Fibroblast of skin of scalp (primary cell): ENCODE data around the gene GSX2.

Experiments used
- DNase-seq: peaks from one replicate; pipeline ENCODE4 v3.0.0-alpha.2; 2013

The GSX2 gene

DNA sequence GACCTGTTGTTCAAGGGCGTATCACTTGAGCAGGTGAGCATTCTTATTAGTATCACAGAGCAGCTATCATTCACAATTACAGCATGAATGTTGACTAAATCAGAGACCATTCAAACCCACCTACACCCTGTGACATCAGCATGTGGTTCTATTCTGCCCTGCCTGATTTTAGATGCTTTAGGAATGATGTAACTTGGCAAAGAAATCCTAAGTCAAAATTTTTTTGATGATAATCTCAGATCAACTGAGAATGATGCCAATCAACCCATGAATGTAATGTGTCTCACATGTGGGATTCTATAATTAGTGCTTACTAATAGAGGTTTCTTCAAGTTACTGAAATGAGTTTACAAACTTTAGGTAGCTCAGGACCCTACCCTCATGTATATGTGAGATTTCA is 22.2 kb upstream of the GSX2 start:
- peak; percentile 43 for DNase-seq

DNA sequence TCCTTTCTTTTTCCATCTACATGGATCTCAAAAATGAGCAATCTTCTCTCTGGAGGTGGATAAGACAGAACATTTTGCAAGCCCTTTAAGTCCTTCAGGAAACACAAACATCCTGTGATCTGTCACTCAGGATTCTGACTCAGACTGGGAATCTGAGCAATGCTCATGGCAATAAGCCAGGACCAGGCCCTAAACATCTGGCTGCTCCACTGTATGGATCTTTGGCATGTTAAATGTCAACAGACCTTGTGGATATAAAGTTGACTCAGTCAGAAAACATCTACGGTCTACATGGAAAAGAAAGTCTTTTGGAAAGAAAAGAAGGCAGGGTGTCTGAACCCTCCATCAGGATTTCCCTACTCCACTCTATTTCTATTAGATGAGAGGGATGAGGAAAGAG is 17.8 kb upstream of the GSX2 start:
- DNase-seq, result peak; percentile 99

DNA sequence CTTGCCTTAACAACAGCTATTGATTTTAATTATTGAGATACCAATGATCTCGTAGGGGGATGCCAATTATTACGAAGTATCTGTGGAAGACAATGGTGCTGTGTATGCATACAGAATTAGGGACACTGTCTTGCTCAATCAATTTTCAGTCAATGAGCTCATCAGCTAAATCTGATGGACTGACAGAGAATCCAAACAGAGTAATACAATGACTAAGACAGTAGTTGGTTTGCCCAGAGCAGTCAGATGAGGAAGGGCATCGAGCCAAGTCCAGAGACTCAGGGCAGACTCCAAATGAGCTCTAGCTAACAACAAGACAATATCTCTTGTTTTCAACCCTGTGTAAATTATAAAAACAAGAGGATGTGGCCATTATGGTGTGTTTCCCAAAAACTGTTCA is 14.7 kb upstream of the GSX2 start:
- DNase-seq, result peak; percentile 90

DNA sequence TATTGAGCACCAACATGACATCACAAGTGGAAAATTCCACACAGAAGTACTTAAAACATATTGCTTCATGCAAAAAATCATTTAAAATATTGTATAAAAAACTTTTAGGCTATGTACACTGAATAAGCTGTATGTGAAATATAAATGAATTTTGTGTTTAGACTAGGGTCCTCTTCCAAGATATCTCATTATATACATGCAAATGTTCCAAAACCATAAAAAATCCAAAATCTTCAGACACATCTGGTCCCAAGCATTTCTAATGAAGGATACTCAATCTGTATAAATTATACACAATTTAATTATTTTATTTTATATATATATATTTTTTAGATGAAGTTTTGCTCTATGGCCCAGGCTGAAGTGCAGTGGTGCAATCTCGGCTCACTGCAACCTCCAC is 10.1 kb upstream of the GSX2 start:
- no peak for DNase-seq

DNA sequence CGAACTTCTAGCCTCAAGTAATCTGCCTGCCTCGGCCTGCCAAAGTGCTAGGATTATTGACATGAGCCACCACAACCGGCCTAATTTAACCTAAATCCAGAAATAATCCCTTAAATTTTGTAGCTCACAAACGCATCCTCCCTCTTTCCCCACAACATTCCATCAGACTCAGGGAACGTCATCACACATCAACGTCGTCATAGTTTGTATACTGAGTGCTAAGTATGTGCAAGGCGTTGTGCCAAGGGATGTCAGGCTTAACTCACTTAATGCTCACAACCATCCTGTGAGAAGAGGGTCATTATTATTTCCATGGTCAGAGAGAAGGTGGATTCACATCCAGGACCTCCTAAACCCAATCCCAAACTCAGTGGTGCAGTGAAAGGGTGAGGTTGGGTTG is 9.6 kb upstream of the GSX2 start:
- DNase-seq, result no peak

DNA sequence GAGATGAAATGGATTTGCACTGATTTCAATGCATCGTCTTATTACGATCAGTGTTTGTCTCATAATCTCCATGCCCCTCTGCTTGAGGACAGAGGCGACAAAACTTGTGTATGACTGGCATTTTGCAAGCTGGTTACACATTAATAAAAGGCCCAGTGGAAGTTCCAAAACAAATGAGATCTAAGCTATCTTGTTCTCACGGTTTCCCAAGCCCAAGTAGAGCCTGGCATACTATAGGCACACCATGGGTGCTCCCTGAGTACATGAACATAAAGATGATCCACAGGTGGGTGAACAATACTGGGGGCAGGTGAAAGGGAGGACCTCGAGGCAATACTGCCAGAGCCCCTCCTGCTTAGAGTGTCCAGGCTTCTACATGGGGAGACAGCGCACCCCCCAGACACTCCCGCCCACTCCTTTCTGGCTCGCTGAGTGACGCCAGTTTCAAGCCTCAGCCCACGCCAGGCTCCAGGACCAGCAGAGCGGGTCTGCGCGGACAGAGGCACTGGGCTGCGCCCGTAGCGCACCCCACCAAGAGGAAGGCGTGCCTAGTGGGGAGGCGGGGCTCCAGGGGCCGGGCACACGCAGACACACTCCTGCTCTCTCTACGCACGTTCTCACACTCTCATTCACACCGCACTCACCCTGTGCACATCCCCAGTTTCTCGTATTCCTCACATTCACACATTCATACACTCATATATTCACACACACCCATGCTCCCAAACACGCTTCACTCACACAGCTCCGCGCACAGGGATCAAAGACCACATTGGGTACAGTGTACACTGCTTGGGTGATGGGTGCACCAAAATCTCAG is 8.9 kb upstream of the GSX2 start:
- no peak for DNase-seq

DNA sequence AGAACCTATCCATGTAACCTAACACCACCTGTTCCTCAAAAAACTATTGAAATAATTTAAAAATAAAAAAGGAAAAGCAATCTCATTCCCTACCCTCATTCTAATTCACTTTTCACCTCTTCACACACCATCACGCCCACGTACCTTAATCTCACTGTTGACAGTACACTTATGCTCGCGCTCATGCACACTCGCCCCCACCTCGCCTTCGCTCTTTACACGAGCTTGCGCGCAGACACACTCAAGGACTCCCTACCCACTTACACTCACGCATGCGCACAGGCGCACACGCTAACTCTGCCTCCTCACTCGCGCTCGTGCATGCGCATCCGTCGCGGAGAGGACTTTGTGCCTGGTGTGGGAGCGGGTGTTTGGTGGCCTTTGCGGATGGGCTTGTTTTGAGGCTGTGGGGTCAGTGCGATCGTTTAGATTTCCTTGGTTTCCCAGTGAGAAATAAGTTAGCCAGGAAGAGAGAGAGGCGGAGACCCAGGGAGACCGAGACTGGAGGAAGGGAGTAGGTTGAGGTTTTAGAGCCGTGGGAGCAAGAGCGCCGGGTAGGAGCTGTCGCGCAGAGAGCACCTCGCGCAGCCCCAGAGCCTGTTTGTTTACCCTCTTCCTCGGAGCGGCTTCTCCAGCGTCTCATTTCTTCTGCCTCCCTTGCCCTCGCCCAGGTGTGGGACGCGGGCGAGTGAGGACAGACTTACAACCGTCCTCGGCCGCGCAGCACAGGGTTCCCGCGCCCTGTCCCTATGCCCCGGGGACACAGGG is 8.1 kb upstream of the GSX2 start:
- DNase-seq, result peak; percentile 75

DNA sequence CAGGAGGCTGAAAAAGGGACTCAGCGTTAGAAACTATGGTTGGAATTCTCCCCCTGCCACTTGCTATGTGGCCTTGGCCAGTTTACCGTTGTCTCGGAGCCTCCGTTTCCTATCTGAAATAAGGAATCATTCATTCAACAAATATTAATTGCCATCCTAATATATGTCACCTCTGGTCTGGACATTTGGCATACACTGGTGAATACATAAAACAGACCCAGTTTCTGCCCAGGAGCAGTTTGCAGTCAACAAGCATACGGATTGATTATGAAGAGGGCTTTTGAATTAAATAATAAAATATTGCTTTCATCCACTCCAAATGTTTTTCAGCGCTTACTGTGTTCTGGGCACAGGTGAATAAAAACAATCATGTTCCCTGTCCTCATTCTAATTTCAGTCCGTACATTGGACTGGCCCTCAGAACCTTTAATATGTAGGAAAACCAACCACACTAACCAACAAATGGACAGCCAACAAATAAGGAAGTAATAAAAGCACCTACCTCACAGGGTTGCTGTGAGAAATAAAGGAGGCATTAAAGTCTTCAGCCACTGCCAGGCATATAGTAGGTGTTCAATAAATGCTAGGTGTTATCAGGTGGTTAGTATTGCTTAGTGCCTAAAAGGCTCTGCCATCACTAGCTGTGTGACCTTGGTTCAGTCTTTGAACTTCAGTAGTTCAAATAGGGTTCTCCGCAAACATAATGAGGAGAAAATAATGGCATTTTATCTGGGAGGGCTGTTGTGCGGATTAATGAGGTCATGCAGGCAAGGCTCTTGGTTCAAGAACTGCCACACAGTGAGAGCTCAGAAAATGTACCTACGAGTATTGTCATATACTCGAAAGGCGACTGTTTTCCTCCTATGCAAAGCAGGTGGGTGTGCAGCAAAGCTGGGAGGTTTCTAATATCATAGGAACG is 7.3 kb upstream of the GSX2 start:
- no peak for DNase-seq

DNA sequence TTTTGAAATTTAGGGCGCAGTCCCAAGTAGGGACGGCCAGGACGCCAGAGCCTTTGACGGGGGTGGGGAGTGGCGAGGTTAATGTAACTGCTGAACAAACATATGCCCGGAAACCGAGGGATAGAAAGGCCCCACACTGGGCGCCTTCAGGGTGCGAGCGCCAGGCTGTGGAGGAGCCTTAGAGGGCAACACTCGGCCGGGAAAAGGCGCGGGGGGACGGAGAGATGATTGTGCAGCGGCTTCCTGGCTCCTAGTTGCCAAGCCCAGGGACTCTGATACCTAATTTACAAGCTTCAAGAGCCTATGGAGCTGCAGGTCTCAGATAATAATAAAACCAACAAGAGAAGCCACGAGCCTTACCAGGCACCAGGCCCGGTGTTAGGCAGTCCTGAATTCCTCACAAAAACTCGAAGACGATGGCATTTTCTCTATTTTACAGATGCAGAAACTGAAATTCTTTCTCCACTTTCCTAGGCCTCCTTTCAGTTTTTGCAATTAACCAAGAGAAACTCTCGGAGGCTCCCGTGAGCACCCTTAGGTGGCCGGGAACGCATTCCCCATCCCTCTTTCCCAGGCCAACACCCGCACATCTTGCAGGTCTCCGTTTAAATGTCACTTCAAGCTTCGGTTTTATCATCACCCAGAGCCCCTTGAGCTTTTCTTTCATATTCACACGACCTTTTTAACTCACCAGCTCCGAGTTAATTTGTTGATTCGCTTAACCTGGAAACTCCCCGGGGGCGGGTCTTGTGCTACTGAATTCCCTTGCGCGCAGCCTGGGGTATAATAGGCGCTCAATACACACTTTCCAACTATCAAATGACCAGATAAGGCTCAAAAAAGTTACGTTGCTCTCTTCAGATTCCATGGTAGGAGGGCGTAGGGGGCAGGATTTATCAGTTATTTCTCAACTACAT is 6.4 kb upstream of the GSX2 start:
- DNase-seq, result no peak

DNA sequence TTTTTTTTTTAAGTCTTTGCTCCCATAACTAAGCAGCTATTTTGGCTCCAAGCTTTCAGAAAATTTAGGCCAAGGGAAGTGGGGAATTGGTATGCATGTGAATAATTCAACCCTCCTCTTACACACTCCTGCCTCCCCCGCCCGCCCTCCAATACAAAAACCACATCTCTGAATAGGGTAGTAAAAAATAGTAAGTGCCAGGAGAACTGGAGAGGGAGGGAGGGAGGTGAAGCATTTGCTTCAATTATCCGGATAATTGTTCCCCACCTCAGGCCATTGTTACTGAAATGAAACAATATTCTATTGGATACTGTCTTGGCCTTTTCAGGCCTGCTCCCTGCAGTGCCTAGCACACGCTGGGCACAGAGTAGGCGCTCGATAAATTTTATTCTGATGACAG is 5.5 kb upstream of the GSX2 start:
- DNase-seq, result peak; percentile 28

DNA sequence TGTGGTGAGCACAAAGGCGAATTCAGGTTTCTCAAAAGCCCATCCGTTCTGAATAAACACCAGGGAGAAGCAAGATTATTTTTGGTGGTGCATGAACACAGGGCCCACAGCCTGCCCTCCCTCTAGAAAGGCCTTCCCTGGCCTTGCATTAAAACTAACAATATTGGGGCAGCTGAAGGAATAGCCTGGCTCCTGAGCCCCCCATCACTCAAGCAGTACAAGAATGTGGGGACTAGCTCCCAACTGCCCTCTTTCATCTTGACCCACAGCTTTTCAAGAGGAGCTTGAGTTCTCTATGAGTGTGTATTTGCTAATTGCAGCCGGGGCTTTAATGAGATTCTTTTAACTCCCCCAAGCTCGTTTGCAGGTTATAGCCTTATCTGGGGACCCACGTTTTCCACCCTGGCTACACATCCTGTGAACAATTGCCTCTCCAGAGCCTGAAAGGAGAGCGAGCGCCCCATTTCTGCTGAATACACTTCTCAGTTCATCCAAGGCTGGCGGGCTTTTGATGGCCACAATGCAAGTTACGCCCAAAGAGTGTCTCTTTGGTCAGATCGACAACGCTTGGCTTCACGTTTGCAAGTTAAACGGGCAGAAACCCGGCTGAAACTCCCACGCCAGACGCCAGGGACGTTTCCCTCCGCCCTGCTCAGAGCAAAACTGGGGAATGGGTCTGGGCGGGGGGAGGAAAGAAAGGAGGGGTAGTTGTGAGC is 4.7 kb upstream of the GSX2 start:
- DNase-seq, result no peak

DNA sequence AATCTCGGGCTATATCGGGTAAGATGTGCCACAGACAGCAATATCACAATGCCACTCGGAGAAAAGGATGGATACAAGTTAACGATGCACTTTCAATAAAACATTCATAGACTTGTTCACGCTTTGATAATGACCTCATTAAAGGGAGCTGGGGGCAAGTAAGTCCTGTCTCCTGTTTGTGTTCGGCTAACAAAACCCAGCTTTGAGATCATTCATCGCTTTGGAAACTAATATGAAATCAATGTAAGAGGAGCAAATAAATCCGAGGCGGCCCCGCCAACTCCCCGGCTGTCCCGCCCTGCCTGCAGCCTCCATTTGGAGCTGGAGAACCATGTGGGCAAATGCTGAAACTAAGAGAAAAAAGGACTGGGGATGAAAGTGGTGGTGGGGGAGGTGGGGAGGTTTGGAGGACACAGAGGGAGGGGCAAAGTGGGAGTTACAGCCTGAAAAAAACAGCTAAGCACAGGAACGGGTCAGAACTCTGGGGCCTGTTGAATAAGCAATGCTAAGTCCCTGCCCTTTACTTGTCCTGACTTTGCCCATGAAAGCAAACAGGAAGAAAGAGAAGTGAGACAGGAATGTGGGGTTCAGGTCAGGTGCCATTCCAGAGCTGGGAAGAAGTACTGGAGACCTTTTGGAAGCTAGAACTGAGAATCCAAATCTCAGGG is 3.5 kb upstream of the GSX2 start:
- DNase-seq, result no peak

DNA sequence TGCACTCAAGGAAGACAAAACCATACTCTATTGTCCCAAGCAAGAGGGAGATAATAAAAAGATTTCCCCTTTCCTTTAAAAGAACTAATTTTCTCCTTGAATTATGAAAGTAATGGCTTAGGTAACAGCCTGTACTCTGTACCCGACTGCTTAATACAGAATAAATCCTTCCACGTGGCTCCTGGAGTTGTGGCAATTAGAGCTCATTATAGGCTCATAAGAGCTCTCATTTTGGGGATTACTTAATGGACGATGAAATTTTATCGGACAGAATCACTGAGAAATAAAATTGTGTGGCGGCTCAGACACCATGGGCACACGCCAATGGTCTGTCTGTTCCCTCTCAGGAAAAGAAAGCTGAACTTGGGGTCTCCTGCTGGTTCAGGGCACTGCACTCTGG is 2.8 kb upstream of the GSX2 start:
- no peak for DNase-seq

DNA sequence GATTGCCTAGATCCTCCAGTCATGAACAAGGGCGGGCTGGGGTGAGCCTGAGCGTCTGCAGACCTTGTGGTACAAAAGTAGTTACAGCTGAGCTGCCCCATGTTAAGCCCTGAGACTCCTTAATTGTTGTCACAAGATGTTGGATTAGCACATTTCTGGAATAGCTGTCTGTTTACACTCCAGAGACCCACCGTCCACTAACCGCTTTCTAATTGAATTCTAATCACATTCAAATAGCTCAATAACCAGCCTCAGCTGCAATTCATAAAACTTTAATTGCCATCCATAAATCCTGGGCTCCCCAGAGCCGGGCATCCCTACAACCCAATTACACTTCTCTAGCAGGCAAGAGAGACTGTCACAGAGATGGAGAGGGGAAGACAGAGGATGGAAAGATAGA is 1.6 kb upstream of the GSX2 start:
- no peak for DNase-seq

DNA sequence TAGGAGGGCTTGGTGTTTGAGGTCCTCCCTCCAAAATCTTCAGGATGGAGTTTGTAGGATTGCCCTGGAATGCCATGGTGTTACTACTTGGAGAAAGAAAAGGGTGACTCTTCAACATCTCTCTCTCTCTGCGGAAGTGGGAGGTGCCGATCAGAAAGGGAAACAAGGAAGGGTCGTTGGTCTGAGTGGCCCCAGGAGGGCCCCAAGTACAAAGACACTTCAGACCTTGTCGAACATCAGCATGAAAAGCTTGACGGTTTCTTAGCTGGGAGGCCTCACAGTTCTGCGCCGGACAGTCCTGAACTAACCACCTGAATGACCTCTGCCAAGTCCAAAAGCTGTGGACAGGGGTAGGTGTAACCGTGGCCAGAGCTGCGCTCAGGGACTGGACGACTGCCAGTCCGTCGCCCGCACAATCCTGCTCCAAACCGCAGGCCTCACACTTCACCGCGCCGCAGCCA is 646 bp upstream of the GSX2 start:
- no peak for DNase-seq

DNA sequence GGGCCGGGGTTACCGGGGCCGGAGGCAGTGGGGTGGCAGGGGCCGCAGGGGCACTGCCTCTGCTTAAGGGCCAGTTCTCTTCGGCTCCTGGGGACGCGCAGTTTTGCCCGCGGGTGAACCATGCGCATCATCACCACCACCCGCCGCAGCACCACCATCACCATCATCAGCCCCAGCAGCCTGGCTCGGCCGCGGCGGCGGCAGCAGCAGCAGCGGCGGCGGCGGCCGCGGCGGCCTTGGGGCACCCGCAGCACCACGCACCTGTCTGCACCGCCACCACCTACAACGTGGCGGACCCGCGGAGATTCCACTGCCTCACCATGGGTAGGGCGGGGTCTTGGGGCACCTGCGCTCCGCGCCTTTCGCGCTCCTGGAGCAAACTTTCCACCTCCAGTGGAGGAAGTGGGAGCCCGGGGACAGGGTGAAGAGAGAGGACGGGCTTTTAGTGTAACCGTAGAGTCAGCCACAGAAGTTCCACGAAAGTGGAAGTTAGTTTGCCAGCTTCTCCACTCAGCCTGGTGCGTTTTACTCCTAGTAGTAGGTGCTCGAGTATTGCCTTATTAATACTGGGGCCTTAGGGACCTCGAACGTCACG is 729 bp downstream of the GSX2 start:
- no peak for DNase-seq

DNA sequence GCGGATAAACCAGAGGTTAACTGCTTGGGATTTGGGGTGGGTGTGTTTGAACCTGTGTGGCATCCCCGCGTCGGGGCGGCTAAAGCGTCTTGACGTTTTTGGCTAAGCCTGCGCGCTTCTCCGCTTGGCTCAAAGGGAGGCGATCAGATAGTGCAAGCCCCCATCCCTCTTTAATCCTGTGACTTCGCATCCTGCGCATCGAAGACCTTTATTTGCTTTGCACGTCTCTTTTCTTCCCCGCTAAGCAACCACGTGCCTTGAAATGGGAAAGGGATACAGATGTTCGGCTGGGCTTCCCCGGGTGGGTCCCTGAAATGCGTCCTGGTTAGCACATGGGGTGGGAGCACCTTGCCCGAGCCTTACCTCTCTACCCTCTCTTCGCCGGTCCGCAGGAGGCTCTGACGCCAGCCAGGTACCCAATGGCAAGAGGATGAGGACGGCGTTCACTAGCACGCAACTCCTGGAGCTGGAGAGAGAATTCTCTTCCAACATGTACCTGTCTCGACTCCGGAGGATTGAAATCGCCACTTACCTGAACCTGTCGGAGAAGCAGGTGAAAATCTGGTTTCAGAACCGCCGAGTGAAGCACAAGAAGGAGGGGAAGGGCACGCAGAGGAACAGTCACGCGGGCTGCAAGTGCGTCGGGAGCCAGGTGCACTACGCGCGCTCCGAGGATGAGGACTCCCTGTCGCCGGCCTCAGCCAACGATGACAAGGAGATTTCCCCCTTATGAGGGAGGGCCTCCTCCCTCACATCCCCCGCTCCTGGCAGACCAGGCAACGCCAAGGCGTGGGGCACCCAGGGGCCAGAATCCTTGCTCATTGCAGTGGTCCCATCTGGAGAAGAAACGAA is 1.5 kb downstream of the GSX2 start:
- DNase-seq, result no peak

DNA sequence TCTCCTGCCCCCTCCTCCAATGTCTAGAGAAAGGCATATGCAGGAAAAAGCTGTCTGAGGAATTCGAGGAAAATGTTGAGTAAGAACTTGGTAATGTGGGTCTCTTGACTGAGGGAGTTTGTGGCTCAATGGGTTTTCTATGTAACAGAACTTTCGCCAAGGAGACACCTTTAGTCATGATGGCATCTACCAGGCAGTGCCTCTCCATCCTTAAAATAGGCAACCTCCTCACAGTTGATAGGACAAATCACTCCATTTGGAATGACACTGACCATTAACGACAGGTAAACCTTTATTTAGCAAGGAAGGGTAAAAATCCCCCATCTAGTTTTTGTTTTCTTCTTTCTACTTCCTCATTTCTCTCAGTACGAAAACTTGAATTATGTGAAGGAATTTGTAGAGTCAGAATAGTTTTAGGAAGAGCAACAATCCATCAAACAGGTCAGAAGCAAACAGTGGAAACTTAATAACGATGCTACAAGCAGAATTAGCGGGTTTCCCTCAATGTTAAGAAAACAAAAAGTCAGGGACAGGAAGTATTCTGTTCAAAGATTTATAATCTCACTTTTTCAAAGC is 2.7 kb downstream of the GSX2 start:
- no peak for DNase-seq

DNA sequence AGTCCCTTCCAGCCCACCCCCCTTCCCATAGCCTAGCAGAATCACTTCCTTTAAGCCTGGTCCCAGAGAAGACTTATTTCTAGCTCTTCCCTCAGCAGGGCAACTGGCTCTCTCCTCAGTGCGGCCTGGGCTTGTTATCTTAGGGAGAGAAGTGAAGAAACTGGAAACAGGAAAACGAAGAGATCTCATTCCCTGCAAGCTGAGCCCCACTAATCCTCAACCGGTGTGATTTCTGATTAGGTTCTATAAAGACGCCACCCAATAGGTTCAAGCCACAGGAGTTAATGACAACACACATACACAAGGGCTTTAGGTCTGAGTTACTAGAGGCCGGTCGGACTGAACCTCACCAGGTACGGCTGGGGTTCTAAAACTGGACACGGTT is 3.2 kb downstream of the GSX2 start:
- DNase-seq, result no peak
